Glutamatergic neuron (in vitro differentiated cells): ENCODE data around the gene HMGN3. TPM values are rescaled to one million over a fixed set of nuclear protein-coding genes. Genes with fewer than 3 reads are reported as not detected.

Source experiments
- DNase-seq: peaks from one replicate; pipeline ENCODE4 v3.0.0; 2022
- H3K27ac Mint-ChIP-seq: one replicate; pipeline ENCODE4 v1.8.0; 2020; ENCODE audit warnings: mild to moderate bottlenecking, mixed read lengths, inconsistent platforms; ENCODE audit not compliant: unreplicated experiment
- H3K27me3 Mint-ChIP-seq: one replicate; pipeline ENCODE4 v1.8.0; 2020; ENCODE audit warnings: mild to moderate bottlenecking, moderate library complexity, mixed read lengths, inconsistent platforms; ENCODE audit not compliant: unreplicated experiment
- H3K36me3 Mint-ChIP-seq: one replicate; pipeline ENCODE4 v1.8.0; 2020; ENCODE audit warnings: mild to moderate bottlenecking, mixed read lengths, inconsistent platforms; ENCODE audit not compliant: unreplicated experiment
- H3K4me1 Mint-ChIP-seq: one replicate; pipeline ENCODE4 v1.8.0; 2020; ENCODE audit warnings: mild to moderate bottlenecking, low read depth, mixed read lengths, inconsistent platforms; ENCODE audit not compliant: unreplicated experiment
- H3K4me3 Mint-ChIP-seq: one replicate; pipeline ENCODE4 v1.8.0; 2020; ENCODE audit warnings: mild to moderate bottlenecking, mixed read lengths, inconsistent platforms; ENCODE audit not compliant: unreplicated experiment
- H3K9me3 Mint-ChIP-seq: one replicate; pipeline ENCODE4 v1.8.0; 2020; ENCODE audit warnings: mild to moderate bottlenecking, moderate library complexity, mixed read lengths, inconsistent platforms; ENCODE audit not compliant: unreplicated experiment
- CTCF ChIP-seq: fragments of 200-600 bp; sonication (generic); IDR thresholded peaks from one replicate; pipeline ENCODE4 v1.5.0; 2021; ENCODE audit not compliant: partially characterized antibody, unreplicated experiment
- total RNA-seq: library from RNA; stranded (reverse); fragmentation: NEBNext Ultra II Directional; extraction: Animal tissue kit (Norgen Biotek cat#: 25700); gene quantifications from one replicate; pipeline ENCODE4 v1.2.1, GENCODE V29; 2021; ENCODE audit not compliant: unreplicated experiment

Gene HMGN3
- total RNA-seq, 1 donor from 2014 or later = 43.0 TPM

- Mint-ChIP-seq H3K9me3 (no peaks in the 10 kb centered on the region), H3K4me3 (no peak overlapping the region), H3K4me1 (no peaks in the 10 kb centered on the region), H3K27me3 (peaks cover 2% of the 10 kb centered on the region), H3K27ac (no peak overlapping the region), H3K36me3 (no peaks in the 10 kb centered on the region)
- TF ChIP-seq CTCF = no peak
- no peak for DNase-seq
These were observed 7.8 kb downstream of the HMGN3 start for GRCh38 chr6:79226660-79227059.

DNA sequence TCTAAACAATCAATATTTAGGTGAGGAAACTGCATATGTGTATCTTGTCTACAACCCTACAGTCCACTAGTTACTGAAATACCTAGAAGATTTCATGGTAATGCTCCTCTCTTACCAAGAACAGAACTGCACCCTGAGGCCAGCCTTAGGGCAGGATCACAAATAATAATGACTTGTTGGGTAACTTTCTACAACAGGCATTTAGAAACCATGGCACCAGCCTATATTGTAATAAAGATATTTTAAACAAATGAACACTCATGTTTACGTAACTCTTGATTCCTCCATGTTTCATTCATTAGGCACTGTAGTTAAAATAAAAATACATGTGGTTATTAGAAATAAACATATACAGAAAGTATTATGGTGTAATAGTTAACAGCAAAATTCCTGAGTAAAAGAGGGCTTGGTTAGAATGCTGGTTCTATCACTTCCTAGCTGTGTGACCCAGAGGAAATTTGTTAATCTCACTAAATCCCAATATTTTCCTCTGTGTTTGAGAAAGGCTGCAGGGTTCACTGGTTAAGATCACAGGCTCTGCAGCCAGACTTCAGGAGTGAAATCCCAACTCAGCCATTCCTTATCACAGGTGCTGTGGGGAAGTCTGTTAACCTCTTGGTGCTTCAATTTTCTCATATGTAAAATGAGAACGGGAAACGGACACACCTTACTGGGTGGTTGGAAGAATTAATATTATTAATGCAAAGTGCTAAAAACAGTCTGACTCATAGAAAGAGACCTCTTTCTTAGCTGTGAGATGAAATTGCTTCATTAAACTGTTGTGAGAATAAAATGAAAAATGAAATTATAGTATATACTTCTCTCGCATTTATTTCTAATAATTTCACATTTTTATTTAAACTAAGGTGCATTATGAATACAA lies 8.5 kb downstream of the HMGN3 start:
- TF ChIP-seq CTCF = no peak
- no peaks in the 10 kb centered on the region for H3K4me1 Mint-ChIP-seq
- no peaks in the 10 kb centered on the region for H3K36me3 Mint-ChIP-seq
- H3K4me3 Mint-ChIP-seq = no peak overlapping the region
- DNase-seq = no peak
- H3K27me3 Mint-ChIP-seq = peaks cover 2% of the 10 kb centered on the region
- H3K27ac Mint-ChIP-seq = no peak overlapping the region
- no peaks in the 10 kb centered on the region for H3K9me3 Mint-ChIP-seq

- TF ChIP-seq CTCF = no peak
- Mint-ChIP-seq H3K4me3 (no peak overlapping the region), H3K27me3 (no peaks in the 10 kb centered on the region), H3K9me3 (peaks cover under 1% of the 10 kb centered on the region), H3K27ac (peak overlapping the region; percentile 4), H3K36me3 (no peaks in the 10 kb centered on the region), H3K4me1 (no peaks in the 10 kb centered on the region)
- DNase-seq = no peak
These were observed 10.7 kb downstream of the HMGN3 start for GRCh38 chr6:79223611-79224404.

GRCh38 chr6:79215213-79215824 lies 19.2 kb downstream of the HMGN3 start:
- Mint-ChIP-seq H3K36me3 (no peaks in the 10 kb centered on the region), H3K4me3 (no peak overlapping the region), H3K27me3 (no peaks in the 10 kb centered on the region), H3K27ac (no peak overlapping the region), H3K9me3 (peaks cover 2% of the 10 kb centered on the region), H3K4me1 (peaks cover 15% of the 10 kb centered on the region)
- TF ChIP-seq CTCF = no peak
- DNase-seq = no peak
